ACC112 (cell line): ENCODE measurements around the gene HENMT1.
"Not testable (repeated sequence)": the region's sequence is repeated elsewhere in the genome, so short reads cannot be mapped to it uniquely, and the experiment has no call there.

ENCODE experiments used
- H2AFZ ChIP-seq: fragments of 200-600 bp; sonication (generic); one replicate; pipeline ENCODE4 v1.6.0; 2017; ENCODE audit warnings: antibody characterized with exemption, low read length; ENCODE audit not compliant: unreplicated experiment
- H3K27ac ChIP-seq: fragments of 200-600 bp; sonication (generic); 2 replicates; pipeline ENCODE4 v1.5.1; 2014; ENCODE audit warnings: low read depth, mild to moderate bottlenecking, antibody characterized with exemption, low read length, moderate library complexity
- H3K27me3 ChIP-seq: fragments of 200-600 bp; sonication (generic); 2 replicates; pipeline ENCODE4 v1.6.1; 2014; ENCODE audit warnings: mild to moderate bottlenecking, antibody characterized with exemption, low read length, moderate library complexity, mixed read lengths; ENCODE audit not compliant: insufficient read depth
- H3K36me3 ChIP-seq: fragments of 200-600 bp; sonication (generic); 2 replicates; pipeline ENCODE4 v1.6.1; 2016; ENCODE audit warnings: mild to moderate bottlenecking, antibody characterized with exemption, low read length, moderate library complexity, mixed read lengths; ENCODE audit not compliant: insufficient read depth
- H3K4me1 ChIP-seq: fragments of 200-600 bp; sonication (generic); one replicate; pipeline ENCODE4 v1.6.1; 2016; ENCODE audit warnings: low read length, mixed read lengths; ENCODE audit not compliant: insufficient read depth, unreplicated experiment, control insufficient read depth
- H3K4me3 ChIP-seq: fragments of 200-600 bp; sonication (generic); 2 replicates; pipeline ENCODE4 v1.5.1; 2014; ENCODE audit warnings: mild to moderate bottlenecking, low read depth, low read length
- H3K79me2 ChIP-seq: fragments of 200-600 bp; sonication (generic); one replicate; pipeline ENCODE4 v1.6.0; 2016; ENCODE audit warnings: low read length; ENCODE audit not compliant: control insufficient read depth, unreplicated experiment, insufficient read depth

The HENMT1 gene

DNA sequence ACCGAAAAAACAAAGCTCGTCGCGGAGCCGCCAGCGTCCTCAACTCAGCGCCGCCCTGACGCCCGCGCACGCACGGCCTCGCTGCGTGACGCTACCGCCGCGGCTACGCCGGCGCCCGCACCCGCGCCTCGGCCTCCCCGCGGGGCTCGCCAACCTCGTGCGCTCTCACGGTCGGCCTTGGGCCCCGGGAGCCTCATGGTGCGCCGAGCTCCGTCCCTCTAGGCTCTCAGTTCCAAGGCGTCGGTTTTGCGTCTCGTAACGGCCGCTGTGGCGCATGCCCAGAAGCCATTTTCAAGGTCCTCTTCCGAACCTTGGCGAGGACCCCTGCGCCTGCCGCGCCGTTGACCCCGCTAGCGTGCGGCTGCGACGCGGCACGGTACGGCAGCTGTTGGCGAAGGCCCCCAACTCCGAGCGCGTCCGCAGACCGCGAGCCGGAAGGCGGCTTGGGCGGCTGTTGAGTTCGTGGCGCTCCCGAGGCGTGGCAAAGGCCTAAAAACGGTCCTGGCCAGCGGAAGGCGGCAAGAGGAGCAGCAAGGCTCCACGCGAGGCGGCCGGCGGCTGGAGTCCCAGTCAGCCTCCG, at the start of gene HENMT1:
Gene HENMT1, minus strand, starts transcription at position 64 of the 580 bp plus-strand sequence. CDS start 1,209 bp downstream, outside the sequence.
- Histone ChIP-seq H3K27me3 (no peaks in the 10 kb centered on the region), H3K27ac (peak within 1 kb of the TSS; percentile 91), H3K4me3 (peak within 1 kb of the TSS; percentile 92), H3K79me2 (peaks cover 2% of the 10 kb centered on the region), H2AFZ (peak within 1 kb of the TSS; percentile 99), H3K36me3 (no peaks in the 10 kb centered on the region), H3K4me1 (peaks cover 11% of the 10 kb centered on the region)

DNA sequence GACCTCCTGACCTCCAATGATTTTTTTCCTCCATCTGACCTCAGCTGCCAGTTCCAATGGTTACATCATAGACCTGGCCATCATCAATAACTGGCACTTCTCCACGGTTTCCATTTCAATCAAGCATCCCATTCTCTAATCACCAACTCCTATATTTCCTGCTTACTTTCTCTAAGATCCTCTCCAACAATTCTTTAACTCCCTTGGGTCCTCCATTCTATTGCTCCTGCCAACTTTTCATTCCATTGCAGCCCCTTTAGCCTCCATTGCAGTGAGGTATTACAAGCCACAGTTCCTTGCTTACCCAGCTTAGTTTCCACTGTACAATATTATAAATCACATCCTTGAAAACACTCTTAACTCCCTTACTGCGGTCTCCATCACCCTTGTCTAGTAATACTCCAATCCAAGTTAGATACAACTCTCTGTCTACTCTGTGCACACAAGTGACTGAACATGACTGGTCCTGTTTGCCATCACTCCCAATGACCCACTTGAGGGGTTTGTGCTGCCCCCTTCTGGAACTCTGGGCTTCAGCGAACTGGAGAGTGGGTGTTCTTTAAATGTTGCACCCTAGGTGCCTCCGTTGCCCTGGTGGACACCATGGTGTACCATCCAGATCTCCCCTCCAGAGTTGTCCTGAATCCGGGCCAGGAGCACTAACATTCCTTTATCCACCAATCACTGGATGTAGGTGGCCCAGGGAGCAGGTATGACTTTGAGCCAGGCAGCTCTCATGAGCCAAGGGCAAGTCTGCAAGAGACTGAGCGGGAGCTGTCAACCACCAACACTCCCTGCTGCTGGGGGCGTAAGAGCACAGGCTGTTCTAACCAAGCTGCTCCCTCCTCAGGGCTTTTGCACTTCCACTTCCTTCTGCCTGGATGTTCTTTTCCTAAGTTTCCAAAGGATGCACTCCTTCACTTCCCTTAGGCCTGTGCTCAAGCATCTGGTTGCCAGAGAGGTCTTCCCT, 48.1 kb upstream of the HENMT1 start:
- Histone ChIP-seq H2AFZ (no peak overlapping the region), H3K4me3 (no peak overlapping the region), H3K4me1 (peaks cover 14% of the 10 kb centered on the region), H3K36me3 (no peaks in the 10 kb centered on the region), H3K79me2 (no peaks in the 10 kb centered on the region), H3K27me3 (no peaks in the 10 kb centered on the region), H3K27ac (no peak overlapping the region)

DNA sequence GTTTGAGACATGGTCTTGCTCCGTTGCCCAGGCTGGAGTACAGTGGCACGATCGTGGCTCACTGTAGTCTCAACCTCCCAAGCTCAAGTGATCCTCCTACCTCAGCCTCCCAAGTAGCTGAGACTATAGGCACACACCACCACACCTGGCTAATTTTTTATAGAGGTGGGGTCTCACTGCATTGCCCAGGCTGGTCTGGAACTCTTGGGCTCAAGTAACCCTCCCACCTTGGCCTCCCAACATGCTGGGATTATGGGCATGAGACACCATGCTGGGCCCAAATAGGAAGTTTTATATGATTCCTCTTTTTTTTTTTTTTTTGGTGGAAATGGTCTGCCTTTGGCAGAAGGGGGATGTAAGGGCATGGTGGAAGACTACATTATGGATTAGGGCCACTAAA, 45.8 kb upstream of the HENMT1 start:
- Histone ChIP-seq H3K4me3 (no peak overlapping the region), H3K27ac (no peak overlapping the region), H3K27me3 (no peaks in the 10 kb centered on the region), H3K36me3 (no peaks in the 10 kb centered on the region; the same call in 1 of the 2 replicates), H3K4me1 (peaks cover 20% of the 10 kb centered on the region), H2AFZ (no peak overlapping the region), H3K79me2 (no peaks in the 10 kb centered on the region)

DNA sequence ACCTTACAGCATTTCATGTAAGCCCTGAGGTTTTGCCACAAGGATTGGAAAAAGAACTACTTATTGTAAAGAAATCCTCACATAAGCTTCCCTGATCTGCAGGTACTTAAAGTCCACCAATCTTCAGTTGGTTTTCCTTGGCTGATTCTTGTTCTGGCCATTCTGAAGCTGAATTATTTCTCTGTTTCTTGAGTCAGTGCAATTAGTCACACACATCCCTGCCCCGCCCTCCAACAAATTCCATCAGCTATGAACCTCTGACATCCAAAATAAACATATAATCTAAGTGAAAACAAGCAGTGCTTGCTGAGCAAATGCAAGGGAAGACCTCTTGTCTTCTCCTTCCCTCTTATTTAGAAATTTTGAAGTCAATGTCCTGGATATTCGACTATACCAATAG, 43.6 kb upstream of the HENMT1 start:
- peak overlapping the region; percentile 40; the same call in 1 of the 2 replicates for H3K4me3 ChIP-seq
- H3K79me2 ChIP-seq, result no peaks in the 10 kb centered on the region
- H3K36me3 ChIP-seq, result peaks cover 15% of the 10 kb centered on the region
- H2AFZ ChIP-seq, result no peak overlapping the region
- H3K4me1 ChIP-seq, result peaks cover 20% of the 10 kb centered on the region
- H3K27ac ChIP-seq, result peak overlapping the region; percentile 79
- H3K27me3 ChIP-seq, result no peaks in the 10 kb centered on the region

DNA sequence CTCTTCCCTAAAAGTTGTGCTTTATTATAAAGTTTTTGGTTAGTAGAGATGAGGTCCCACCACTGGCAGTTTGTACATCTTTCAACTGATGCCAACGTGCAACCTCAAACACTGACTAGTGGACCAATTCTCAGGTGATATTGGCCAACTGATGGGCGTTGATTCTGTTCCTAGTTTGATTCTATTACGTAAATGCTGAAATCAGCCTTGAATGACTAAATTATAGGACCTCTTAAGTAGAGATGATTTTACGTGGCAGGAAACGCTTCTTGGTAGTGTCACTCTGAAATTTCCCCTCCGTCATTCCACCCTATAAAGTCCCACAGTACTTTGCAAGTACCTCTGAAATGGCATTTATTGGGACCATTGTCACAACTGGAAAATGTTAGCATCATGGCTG, 43.0 kb upstream of the HENMT1 start:
- Histone ChIP-seq H3K27me3 (no peaks in the 10 kb centered on the region), H3K79me2 (no peaks in the 10 kb centered on the region), H3K4me1 (peaks cover 20% of the 10 kb centered on the region), H3K27ac (peak overlapping the region; percentile 79), H3K4me3 (peak overlapping the region; percentile 40; the same call in 1 of the 2 replicates), H3K36me3 (peaks cover 21% of the 10 kb centered on the region), H2AFZ (no peak overlapping the region)

DNA sequence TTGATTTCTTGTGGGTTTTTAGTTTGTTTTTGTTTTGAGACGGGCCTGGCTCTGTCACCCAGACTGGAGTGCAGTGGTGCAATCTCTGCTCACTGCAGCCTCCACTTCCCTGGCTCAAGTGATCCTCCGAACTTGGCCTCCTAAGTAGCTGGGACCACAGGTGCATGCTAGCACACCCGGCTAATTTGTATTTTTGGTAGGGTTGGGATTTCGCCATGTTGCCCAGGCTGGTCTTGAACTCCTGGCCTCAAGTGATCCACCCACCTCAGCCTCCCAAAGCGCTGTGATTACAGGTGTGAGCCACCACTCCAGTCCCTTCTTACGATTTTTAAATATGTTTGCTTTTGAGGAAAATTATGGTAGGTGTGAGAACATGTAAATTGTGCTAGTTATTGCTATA, 41.2 kb upstream of the HENMT1 start:
- peaks cover 39% of the 10 kb centered on the region for H3K36me3 ChIP-seq
- not testable (repeated sequence) for H3K4me3 ChIP-seq

DNA sequence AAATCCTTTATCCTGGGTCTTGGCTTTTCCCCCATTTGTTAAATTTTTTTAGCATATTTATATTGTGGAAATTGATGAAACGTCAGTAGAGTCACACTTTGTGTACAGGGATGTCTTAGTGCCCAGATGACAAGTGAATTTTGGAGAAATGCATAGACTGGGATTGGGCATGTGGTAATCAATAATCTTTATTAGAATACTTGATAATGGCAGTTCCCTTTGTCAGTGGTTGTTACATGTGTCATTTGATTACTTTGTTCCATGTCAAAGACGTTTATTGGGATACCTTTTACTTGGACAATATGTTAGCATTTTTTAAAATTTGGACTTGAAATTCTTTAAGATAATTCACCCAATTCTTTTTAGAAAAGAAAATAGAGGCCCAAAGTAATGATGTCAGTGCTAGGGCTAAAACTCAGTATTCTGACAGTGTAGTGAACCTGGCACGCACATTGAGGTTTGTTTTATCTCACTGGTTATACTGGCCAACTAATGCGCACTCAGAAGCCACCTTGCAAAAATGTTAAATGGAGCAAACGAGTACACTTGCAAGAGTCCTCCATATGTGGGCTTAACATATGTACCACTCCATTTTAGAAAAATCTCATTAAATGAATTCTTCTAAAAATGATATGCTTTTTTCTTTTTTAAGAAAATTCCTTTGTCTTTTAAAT, 40.4 kb upstream of the HENMT1 start:
- Histone ChIP-seq H3K36me3 (peaks cover 47% of the 10 kb centered on the region), H3K27me3 (no peaks in the 10 kb centered on the region), H3K27ac (no peak overlapping the region), H3K4me1 (peaks cover 20% of the 10 kb centered on the region), H3K4me3 (no peak overlapping the region), H2AFZ (no peak overlapping the region), H3K79me2 (peaks cover 15% of the 10 kb centered on the region)

More for the DNA sequence above, 41.2 kb upstream of the HENMT1 start:
- H3K27ac ChIP-seq, H3K79me2 ChIP-seq, H2AFZ ChIP-seq, H3K27me3 ChIP-seq: not testable (repeated sequence)
- H3K4me1 ChIP-seq, result peaks cover 20% of the 10 kb centered on the region

DNA sequence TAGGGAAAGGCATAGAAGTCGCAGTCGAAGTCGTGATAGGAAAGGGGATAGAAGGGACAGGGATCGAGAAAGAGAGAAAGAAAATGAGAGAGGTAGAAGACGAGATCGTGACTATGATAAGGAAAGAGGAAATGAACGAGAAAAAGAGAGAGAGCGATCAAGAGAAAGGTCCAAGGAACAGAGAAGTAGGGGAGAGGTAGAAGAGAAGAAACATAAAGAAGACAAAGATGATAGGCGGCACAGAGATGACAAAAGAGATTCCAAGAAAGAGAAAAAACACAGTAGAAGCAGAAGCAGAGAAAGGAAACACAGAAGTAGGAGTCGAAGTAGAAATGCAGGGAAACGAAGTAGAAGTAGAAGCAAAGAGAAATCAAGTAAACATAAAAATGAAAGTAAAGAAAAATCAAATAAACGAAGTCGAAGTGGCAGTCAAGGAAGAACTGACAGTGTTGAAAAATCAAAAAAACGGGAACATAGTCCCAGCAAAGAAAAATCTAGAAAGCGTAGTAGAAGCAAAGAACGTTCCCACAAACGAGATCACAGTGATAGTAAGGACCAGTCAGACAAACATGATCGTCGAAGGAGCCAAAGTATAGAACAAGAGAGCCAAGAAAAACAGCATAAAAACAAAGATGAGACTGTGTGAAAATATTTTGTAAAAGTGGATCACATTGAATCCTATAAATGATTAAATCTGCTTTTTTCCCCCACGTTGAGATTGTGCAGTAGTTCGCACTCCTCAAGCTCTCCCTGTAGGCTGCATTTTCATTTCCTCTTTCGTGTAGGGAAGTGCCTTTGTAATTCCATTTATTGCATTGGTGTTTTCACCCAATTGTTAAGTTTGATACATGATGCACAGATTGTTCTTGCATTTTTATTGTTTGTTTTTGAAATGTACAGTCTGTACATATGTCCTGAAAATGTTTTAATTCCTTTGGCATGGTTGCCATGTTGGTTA, 38.8 kb upstream of the HENMT1 start:
- Histone ChIP-seq H3K27me3 (no peaks in the 10 kb centered on the region), H3K79me2 (peaks cover 31% of the 10 kb centered on the region), H3K4me3 (no peak overlapping the region), H3K27ac (no peak overlapping the region), H3K4me1 (peaks cover 15% of the 10 kb centered on the region), H2AFZ (no peak overlapping the region), H3K36me3 (peaks cover 58% of the 10 kb centered on the region)

DNA sequence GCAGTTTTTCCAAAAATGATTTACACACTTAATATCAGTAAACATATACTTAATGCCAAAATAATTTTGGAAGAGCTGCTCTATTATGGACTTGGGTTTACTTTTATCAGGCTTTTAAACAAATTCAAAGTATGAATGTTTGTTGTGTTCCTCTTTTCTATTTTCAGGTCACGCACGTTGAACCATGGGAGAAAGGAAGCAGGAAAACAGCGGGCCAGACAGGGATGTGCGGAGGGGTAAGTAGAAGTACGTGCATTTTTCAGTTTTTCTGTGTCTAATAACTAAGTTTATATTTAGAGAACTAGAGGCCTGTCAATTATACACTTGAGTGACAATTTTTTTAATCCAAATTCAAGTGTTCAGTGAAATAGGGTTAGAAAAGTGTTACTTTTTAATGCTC, 34.6 kb upstream of the HENMT1 start:
- H3K27ac ChIP-seq, result no peak overlapping the region
- peaks cover 67% of the 10 kb centered on the region for H3K79me2 ChIP-seq
- no peak overlapping the region for H2AFZ ChIP-seq
- no peaks in the 10 kb centered on the region for H3K27me3 ChIP-seq
- H3K4me3 ChIP-seq, result 0 out of 2 replicates have a peak overlapping the region, but pooled peaks have one; percentile 14
- peaks cover 12% of the 10 kb centered on the region for H3K4me1 ChIP-seq
- H3K36me3 ChIP-seq, result peaks cover 55% of the 10 kb centered on the region
